GM18909 (cell line): ENCODE data around the gene PHPT1.
"Not testable (repeated sequence)": the region's sequence is repeated elsewhere in the genome, so short reads cannot be mapped to it uniquely, and the experiment has no call there.

Experiments used
- ATAC-seq: cut with Tn5 transposase; IDR thresholded peaks from one replicate; pipeline ENCODE4 v1.9.1; 2021; ENCODE audit warnings: mild to moderate bottlenecking; ENCODE audit not compliant: unreplicated experiment, poor library complexity

PHPT1 gene

DNA sequence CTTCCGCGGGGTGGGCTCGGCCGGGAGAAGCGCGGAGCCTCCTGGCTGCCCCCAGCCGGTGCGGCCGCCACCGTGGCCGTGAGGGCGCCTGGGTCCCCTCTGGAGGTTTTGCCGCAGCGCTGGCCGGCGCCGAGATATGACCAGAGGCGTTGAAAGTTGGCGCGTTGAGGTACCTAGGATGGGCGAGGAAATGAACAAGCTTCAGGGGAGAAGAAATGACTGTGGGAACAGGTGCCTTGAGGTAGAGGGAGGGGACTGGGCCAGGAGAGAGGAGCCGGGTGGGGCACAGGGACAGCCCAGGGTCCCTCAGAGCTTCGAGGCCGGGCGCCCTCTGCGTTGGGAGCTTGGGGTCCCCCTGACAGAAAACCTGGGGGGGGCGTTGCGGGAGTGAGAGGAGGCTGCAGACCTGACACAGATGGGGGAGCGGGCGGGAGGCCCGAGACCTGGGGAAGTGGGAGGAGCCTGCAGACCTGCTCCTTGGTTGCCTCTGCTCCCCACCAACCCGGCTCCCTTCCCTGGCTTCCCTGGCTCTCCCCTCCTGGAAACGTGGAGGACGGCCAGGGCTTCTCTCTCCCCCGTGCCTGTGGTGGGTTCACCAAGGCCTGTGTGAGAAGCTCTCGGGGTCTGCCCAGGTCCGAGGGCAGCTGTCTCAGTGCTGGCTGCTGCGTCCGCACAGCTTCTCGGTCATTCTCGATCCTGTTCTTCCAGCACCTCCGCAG lies 27.2 kb upstream of the PHPT1 start:
- ATAC-seq = no peak

DNA sequence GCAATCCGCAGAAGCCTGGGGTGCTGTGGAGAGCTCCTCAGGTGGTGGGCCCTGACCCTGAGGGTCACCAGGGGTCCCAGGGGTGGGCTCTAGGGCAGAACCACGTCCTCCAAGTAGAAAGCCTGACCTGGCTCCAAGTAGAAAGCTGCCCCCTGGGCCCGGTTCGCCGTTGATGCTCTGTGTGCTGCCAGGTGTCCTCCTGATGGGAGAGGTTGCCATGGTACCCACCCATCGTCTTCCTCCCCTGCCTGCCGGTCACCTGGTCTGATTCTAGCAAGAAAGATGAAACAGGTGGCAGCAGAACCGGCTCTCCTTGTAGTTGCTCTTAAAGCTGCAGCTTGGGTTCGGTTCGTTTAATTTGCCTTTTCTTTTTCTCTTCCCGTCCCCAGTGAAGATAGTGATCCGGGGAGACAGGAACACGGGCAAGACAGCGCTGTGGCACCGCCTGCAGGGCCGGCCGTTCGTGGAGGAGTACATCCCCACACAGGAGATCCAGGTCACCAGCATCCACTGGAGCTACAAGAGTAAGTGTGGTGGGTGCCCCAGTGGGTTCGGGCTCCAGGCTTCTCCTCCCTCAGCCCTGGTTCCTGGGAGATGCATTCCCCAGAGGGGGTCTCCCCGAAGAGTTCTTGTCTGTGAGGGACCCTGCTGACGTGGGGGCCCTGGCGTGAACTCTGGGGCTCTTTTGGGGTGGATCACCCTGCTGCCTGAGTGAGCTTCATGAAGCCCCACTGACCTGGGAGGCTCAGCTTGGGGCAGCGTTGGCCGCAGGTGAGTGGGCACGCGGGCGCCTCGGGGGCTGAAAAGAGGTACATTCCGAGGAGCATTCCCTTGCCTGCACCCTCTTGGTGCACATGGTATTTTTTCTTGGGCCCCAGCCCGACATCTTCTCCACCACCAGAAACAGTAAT lies 25.8 kb upstream of the PHPT1 start:
- ATAC-seq = no peak

DNA sequence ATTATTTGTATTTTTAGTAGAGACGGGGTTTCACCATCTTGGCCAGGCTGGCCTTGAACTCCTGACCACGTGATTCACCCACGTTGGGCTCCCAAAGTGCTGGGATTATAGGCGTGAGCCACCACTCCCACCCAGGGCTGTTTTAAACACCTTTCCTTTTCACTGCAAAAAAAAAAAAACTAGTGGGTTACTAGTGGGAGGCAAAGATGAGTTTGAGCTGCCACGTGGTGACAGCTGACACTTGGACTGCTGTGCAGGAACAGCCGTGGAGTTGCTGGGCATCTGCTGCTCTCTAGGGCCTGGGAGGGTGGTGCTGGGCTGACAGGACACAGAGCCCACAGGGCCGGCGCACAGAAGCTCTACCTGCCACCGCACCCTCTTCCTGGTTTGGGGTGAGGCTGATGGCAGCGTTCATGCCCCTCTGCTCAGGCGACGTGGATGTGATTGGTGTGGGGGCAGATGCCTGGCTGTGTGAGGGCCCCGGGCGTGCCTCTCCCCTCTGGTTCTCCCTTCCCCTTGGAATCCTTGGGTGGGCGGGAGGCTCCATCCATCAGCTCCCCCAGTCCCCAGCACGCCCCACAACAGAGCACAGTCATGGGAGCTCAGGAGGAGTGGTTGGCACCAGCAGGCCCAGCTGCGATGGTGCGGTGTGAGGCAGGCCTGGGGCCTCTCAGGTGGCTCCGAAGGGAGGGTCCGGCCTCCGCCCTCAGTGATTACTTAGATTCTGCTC lies 24.5 kb upstream of the PHPT1 start:
- ATAC-seq = no peak

DNA sequence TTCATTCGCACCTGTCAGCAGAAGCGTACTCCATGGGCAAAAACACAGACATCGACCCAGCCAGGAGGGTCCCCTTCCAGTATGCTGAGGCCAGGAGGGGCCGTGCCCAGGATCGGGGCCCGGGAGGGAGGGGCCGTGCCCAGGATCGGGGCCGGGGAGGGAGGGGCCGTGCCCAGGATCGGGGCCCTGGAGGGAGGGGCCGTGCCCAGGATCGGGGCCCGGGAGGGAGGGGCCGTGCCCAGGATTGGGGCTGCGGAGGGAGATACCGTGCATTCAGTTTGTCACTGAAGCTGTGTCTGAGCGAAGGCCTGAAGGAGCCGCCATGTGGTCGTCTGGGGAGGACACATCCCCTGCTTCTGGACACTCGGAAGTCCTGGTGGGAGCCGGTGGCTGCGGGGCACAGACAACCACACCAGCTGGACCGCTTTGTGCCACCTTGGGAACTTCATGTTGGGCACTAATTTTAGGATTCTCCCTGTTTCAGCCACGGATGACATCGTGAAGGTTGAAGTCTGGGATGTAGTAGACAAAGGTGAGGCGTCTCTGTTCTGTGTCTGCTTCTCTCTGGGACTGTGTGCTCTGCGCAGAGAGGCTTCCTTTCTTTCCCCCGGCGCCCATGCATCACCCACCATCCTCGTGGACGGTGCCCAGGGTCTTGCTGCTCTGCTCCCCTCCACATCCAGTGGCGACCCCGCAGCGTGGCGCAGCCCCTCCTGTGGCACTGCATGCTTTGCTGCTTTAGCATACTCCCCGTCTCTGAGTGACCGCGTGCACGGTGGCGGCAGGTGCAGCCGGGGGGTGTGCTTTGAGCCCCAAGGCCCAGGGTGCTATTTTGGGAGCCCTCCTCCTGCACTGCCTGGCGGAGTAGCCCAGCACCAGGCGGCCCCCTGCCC lies 23.7 kb upstream of the PHPT1 start:
- no peak for ATAC-seq

DNA sequence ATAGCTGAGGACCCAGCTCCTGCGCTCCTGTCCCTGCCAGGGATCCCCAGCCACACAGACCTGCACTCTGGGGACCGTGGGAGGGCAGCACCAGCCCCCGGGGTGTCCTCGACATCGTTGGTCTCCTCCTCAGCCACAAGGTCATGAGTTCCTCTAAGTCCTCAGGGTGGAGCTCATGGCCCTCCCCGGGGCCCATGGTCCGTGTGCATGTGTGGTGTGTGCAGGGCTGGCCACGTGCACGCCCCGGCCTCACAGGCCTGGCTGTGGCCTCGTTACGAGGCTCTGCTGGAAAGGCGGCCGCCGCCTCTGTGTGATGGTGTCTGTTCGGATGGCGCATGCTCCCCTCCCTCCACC lies 23.0 kb upstream of the PHPT1 start:
- ATAC-seq = no peak

DNA sequence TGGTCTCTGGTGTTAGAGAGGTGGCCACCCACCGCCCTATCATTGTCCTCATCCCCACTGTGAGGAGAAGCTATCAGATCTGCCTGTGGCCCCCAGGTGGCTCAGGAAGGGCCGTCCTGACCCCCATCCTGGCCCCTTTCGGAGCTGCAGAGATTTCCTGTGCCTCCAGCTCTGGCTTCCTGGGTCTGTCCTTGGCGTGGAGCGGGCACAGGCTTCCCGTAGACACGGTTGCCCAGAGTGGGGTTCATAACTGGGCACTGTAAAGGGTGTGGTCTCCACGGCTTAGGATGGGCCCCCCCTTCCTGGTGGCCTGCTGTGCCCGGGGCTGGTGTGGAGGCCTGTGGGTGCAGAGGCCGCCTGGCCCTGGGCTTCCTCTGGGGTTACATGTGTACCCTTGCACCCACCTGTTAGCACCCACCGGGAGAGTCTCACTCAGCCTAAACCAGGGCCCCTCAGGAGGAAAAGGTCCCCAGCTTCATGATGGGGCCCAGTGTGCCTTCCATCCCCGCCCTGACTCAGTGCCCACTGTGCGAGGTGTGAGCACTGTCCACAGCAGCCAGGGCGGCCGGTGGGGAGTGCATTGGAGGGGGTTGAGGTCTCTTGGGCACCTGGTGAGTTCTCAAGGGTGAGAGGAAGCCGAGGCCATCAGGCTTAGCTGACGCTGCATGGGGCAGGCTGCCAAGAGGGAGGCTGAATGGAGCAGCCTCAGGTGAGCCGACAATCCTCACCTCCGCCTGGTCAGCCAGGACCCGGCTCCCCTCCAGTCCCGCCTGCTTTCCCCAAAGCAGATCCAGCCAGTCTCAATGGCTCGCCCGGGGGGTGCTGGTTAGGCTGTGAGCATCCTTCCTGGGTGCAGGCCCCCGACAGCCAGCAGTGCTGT lies 22.3 kb upstream of the PHPT1 start:
- ATAC-seq = no peak

DNA sequence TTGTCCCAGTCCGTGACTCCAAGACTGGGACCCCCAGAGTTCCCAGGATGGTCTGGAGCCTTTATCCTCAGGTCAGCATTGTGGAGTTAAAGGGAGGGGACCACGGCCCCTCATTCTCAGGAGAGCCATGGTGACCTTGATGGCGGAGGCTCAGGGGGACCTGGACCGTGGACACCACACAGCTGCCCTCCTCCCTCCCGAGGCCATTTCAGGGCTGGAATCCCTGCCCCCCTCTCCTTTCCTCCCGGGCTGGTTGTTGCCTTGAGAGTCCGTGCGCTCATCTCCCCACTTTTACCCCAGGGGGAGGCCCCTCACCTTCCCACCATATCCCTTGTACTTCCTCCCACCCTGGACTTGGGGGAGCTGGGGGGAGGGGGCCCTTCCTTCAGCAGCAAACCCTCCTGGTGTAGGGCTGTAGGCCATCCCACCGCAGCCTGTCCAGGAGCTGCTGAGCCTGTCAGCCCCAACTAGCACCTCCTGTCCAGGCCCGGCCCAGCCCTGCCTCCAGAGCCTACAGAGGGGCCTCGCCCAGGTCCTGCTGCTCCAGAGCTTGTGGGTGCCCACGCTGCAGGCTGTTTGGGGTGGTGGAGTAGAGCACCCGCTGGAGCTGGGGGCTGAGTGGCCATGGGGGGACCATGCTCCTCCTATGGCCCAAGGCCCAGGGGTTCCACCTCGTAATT lies 21.3 kb upstream of the PHPT1 start:
- ATAC-seq = no peak

DNA sequence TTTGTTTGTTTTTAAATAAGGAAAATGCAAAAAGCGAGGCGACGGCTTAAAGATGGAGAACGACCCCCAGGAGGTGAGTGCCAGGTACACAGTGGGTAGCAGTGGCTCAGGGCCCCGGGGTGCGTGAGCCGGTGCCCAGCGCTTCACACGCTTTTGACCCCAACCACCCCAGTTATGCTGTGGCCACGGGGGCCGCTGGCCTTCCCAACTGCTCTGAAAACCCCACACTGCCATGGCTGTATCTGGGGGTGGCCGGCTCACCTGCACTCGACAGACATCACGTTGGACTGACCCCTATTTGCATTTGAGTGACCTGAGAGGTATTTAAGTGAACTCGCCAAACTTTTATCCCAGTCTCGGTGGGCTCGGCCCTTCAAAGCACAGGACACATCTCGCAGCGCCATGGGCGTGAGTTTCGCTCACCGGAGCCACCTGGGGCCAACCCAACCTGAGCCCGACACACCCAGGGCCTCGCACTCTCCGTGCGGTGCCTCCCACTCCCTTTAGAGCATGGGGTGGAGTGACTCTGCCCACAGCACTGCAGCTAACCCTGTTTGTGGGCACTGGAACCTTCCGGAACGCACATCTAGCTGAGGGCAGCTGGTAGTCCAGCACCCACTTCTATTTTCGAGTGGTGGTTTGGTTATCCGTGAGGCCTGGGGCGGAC lies 20.6 kb upstream of the PHPT1 start:
- no peak for ATAC-seq

DNA sequence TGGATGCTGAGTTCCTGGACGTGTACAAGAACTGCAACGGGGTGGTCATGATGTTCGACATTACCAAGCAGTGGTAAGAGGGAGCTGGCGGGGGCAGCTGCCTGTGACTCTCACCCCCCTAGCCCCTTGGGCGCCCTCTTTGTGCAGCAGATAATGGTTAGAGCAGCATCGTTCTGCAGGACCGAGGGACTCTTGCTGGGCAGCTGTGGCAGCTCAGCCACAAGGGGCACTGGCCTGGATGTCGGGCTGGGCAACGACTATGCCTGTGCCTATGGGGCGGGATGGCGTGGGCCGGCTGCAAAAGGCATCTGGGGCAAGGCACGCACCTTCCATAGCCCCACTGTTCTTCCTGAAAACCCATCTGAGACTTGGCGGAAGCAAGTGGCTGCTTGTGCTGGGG lies 19.8 kb upstream of the PHPT1 start:
- ATAC-seq = no peak

DNA sequence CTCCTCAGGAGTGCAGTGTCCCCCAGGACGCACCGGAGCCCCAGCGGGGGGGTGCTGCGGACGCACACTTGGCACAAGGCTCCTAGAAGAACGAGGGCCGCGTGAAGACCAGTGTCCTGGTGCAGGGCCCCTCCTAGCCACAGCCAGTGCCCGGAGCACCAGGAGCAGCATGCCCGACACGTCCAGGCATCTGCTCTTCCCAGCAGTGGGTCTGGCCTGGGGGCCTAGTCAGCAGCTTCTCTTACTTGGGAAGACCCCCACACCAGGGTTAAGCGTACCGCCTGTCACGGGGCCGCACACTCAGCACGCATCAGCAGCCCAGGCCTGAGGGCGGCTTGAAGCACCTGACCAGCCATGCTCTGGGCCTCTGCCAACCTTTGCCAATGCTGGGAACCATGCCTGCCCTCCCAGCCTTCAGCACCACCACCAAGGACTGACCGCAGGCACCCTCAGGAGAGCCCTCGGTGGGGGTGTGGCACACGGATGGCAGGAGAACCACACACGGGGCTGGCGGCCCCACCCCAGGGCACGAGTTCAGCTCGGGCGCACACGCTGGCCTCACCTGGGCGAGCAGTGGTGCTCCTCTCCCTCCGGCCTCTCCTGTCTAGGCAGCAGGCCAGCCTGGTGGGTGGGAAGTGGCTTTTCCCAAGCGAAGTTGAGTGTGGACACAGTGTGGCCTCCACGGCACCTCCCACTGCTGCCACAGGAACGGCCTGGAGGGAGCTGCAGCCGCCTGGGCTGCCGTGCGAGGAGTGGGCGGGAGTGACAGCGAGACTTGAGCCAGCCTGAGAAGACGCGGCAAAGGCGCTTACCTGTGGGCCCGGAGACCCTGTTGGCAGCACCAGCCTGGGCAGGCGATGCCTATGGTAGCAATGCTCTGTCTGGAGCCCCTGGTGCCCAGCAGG lies 19.0 kb upstream of the PHPT1 start:
- ATAC-seq = no peak

DNA sequence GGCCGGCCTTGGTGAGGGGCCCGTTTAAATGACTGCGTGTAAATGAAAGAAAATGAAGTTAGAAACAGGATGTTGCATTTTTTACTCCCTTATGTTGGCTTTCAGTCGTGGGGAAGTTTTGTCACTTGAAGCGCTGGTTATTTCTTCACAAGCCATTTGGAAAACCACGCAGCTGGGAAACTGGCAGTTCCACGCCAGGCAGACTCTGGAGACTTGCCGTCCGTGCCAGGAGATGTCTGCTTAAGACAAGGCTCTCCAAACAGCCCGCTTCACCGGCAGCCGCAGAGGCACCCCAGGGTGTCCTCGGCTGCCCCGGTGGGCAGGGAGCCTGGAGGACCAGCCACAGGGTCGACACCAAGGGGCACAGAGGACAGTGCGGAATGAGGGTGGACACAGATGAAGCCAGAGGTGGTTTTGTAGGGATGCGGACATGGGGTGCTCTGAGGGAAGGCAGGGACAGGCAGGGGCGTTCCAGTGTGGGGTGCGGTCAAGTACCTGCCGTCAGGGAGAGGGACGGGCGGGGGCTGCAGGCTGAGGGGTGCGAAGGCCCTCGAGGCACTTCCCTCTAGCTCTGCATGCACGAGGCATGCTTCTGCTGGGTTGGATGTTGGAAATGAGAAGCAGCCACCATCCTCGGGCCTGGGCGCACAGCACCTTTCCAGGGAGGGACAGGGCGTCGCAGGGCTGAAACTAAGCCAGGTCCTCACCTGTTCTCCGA lies 18.0 kb upstream of the PHPT1 start:
- ATAC-seq = no peak

DNA sequence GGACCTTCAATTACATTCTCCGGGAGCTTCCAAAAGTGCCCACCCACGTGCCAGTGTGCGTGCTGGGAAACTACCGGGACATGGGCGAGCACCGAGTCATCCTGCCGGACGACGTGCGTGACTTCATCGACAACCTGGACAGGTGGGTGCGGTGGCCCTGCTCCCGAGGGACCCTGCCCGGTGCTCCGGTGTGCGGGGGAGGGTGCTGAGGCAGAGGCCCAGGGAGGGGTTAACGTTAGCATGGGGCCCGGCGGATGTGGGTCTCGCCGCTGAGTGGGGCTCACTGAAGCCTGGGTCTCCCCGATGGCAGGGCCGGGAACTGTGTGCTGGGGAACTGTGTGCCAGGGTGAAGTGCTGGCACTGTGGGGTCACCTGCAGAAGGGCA lies 17.5 kb upstream of the PHPT1 start:
- no peak for ATAC-seq

DNA sequence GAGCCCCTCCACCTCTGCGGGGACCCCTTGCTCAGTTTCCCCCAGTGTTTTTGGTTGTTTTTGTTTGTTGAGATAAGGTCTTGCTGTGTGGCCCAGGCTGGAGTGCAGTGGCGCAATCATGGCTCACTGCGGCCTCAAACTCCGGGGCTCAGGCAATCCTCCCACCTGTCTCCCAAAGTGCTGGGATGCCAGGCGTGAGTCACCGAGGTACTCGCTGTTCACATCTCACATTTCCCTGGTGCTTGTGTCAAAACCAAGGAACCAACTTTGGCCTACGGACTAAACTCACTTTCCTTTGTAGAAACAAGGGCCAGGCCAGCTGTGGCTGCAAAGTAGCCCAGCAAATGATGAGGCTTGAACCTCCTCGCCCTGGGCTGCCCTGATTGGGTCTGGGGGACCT lies 16.6 kb upstream of the PHPT1 start:
- no peak for ATAC-seq

DNA sequence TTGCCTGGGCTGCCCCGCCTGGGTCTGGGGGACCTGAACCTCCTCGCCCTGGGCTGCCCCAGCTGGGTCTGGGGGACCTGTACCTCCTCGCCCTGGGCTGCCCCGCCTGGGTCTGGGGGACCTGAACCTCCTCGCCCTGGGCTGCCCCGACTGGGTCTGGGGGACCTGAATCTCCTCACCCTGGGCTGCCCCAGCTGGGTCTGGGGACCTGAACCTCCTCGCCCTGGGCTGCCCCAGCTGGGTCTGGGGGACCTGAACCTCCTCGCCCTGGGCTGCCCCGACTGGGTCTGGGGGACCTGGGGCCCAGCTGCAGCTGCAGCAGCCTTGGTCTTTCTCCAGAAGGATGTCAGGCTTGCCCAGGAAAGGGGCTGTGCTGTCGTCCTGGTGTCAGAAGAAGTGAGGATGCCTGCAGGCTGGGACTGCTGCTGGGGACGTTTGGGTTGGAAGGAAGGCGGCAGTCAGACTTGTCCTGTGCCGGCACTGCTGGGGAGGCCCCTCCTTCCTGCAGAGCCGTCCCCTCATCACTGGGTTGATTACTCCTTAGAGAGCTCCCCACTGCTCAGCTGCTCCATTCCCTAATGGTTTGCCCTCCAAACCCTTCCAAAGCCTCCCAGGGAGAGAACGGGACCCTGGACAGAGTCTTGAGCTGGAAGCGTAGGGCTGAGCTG lies 15.7 kb upstream of the PHPT1 start:
- not testable (repeated sequence) for ATAC-seq

DNA sequence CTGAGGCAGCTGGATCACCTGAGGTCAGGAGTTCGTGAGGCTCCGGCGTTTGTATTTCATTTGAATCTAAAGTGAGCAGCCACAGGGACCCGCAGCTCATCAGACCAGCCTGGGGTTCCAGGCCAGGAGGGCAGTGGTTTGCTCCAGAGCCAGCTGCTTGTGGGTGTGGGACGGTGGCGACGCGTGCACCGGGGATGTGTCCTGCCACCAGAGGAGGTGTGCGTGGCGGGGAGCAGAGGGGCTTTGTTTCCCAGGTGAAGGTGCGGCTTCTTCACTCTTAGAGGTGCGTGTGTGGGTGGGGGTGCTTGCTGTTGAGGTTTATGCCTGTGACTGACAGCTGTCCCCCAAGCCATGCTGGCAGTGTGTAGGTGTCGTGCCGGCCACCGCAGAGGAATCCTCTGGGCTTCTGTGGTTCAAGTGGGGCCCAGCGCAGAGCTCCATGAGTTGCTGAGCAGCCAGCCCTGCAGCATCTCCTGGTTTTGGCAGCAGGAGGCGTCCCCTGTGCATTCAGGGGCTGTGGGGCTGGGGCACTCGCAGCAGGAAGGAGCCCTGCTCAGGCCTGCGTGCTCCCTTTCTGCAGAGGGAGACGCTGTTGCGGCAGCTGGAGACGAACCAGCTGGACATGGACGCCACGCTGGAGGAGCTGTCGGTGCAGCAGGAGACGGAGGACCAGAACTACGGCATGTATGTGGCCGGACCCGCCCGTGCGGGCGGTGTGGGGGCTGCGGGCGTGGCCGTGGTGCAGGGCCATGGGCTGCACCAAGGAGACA lies 13.9 kb upstream of the PHPT1 start:
- no peak for ATAC-seq
